GM21737 (cell line): ENCODE results near the gene CAND2.
A peak's percentile ranks its signal among the peaks of the same experiment; 100 is the strongest.

Experiments used
- ATAC-seq: cut with Tn5 transposase; IDR thresholded peaks from one replicate; pipeline ENCODE4 v1.9.1; 2021; ENCODE audit warnings: mild to moderate bottlenecking, moderate library complexity; ENCODE audit not compliant: unreplicated experiment

The CAND2 gene

DNA sequence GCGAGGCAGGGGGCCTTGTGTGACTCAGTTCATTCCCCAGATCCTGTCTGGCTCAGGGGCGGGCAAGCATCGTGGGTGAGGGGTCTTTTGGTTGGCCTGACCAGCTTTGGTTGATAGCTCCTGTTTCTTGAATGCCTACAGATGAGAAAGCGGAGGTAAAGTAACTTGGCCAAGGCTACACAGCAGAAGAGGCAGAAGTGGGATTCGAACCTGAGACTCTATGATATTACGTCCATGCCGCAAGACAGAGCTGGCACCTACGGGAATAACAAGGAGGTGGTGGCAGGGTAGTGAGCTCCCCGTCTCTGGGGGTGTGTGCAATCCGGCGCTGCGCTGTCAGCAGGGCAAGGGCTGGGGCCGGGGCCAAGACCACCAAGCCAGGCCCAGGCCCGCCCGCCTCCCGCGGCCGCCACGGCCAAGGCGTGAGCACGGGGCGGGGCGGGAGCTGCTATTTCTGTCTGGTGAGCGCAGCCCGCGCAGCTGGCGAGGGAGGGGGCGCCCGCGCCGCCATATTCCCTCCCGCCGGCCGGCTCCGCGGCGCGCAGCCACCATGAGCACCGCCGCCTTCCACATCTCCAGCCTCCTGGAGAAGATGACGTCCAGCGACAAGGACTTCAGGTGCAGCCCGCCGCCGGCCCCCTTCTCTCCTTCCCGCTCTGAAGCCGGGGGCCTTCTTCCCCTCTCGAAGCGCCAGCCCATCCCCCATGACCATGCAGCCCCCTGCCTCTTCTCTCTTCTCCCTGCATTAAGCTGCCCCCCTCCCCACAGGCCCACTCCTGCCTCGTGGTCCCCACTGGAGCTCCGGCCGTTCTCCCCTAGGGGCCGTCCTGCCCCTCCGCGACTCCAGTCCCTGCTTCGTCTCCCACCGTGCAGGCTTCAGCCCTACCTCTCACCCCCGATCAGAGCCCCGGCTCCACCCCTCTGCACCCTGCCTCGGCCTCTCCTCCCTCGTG lies at the start of gene CAND2:
Gene CAND2, plus strand, starts transcription at position 510 of the 953 bp plus-strand sequence. Its CDS starts 41 bp downstream, at position 551.
- no peak for ATAC-seq

GRCh38 chr3:12748477-12748876 lies 48.0 kb upstream of the CAND2 start:
- ATAC-seq: no peak

GRCh38 chr3:12750223-12750622 lies 46.3 kb upstream of the CAND2 start:
- ATAC-seq: peak; percentile 20

GRCh38 chr3:12750658-12751071 lies 45.8 kb upstream of the CAND2 start:
- peak; percentile 46 for ATAC-seq

DNA sequence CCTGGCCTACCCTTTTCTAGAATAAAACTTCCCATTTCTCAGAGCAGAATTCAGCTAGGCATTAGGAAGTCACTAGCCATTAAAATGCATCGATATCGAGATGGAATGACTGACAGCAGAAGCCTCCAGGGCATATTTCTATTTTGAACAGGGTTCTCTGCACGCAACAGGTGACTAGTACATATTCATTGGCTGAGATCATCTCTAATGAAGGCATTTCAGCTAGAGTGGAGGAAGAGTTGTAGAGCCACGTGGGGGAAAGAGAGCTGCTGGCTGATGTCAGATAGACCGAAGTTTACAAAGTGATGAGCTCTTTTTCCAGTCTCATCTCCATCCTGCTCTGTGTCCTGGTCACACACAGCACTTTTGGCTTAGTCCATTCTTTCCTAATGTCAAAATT lies 44.9 kb upstream of the CAND2 start:
- no peak for ATAC-seq

GRCh38 chr3:12752102-12752501 lies 44.4 kb upstream of the CAND2 start:
- ATAC-seq: no peak

- ATAC-seq: no peak
Measured at GRCh38 chr3:12752809-12753208, 43.7 kb upstream of the CAND2 start.

- no peak for ATAC-seq
Measured at GRCh38 chr3:12753275-12754028, 43.0 kb upstream of the CAND2 start.

- ATAC-seq: no peak
Measured at GRCh38 chr3:12754313-12754712, 42.2 kb upstream of the CAND2 start.

DNA sequence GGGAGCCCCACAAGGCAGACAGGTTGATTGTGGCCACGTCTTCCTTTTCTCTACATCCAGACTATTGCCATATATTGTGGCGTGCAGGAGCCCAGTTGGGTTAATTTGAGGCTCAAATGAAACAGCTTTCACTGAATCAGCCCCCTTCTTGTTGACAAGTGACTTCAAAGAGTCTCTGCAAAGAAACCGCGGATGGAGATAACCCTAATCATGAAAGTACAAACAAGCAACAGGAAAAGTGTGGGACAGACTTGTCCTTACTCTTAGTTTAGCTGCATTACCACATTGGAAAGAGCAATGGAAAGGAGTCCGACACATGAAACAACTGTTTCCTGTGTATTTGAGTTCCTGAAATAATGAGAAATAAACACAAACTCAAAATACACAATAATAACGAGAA lies 40.7 kb upstream of the CAND2 start:
- no peak for ATAC-seq

GRCh38 chr3:12756175-12756574 lies 40.3 kb upstream of the CAND2 start:
- ATAC-seq: no peak

GRCh38 chr3:12756635-12757034 lies 39.8 kb upstream of the CAND2 start:
- ATAC-seq: no peak

DNA sequence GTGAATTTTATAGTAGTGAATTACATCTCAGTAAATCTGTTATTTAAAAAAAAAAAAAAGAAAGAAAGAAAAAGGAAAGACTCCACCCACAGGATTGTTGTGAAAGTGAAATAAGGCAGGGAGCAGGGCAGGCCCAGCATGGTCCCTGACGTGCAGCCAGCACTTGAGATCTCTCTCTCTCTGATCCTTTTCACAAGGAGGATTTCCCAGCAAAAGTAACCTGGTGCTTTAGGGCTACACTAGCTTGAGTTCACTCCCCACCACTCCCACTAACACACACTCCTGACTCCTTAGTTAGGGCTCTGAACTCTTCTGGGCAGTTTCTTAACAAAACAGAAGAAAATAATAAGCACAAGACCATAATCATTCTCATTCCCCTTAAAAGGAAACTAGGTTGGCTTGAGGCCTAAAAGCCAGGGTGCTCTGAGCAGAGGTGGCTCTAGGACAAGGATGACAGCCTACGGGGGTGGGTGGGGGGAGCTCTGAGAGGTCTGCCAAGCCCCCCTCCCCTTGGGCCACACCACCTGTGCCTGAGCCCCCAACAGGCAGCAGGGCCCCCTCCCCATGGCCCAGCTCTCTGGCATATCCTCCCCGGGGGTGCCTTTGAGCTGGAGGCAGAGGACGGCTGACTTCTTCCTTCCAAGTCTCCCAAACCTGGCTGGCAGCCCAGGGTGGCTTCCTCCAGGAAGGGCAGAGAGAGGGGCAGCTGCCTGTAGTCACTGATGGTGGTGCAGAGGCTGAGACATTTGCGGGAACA lies 38.3 kb upstream of the CAND2 start:
- no peak for ATAC-seq

DNA sequence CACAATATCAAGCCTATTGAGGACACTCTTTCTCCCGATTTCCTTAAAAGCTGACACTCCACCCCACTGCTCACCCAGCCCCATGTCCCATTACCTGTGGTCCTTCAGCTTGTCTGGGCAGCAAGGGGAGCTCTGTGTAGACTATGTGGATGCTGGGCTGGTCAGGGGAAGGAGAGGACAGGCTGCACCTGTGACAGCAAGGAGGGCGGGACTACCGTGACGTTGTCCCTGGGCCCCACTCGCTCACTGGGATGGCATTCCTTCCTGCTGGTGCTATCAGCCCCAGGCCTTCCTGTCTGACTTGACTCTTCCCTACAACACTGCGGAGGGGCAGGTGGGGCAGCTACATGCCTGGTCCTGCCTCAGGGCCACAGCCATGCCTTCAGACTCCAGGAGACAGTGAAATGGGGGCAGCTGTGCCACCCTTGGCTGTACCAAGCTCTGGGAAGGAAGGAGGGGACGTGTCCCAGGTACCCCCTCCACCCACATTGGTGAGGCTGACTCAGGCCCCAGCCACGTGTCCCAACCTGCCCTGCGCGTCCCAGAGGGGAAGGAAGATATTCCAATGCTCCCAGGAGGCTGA lies 37.3 kb upstream of the CAND2 start, which contains the start of gene TMEM40:
Gene TMEM40, minus strand, starts transcription at position 163 of the 583 bp plus-strand sequence. CDS start 9,427 bp downstream, outside the sequence.
- ATAC-seq: no peak

GRCh38 chr3:12759693-12760565 lies 36.6 kb upstream of the CAND2 start:
- ATAC-seq: no peak

DNA sequence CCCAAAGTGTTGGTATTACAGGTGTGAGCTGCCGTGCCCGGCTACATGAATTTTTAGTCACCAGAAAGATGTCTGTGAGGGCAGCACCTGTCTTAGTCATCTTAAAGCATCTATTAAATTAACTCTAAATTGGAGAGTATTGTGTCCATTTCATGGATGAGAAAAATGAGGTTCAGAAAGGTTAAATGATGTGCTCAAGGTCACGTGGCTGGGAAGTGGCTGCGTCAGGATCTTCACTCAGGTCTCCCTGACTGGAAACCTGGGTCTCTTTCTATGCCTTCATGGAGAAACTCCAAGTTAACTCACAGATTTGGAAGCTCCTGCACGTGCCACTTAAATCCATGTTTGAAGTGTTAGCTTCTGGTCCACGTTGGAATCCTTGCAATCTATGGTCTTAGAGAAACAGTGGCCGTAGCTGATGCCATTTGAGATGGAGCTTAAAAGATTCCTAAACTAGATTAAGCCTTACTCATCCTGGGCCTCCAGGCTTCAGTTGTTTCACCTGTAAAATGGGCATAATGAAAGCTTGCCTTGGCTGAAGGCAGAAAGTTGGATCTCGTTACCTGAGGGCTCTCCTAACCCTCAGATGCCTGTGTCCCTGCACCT lies 32.2 kb upstream of the CAND2 start:
- ATAC-seq: no peak

DNA sequence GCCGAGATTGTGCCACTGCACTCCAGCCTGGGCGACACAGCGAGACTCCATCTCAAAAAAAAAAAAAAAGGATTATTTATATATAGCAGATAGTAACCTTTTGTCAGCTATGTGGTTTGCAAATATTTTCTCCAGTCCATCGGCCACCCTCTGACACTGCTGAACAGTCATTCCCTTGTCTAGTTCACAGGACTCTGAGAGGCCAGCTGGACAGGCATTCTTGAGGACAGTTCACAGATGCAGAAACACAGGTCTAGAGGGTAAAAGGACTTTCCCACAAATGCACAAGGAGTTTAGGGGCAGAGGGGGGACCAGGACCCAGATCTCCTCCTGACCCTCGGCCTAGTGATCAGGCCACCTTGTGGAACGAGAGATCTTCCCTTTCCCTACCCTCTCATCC lies 29.9 kb upstream of the CAND2 start:
- no peak for ATAC-seq

GRCh38 chr3:12768579-12769527 lies 27.6 kb upstream of the CAND2 start:
- ATAC-seq: no peak
